ENCODE data around the gene PSMD2.

The PSMD2 gene

GRCh38 chr3:184352897-184353545 lies 54.0 kb downstream of the PSMD2 start:
- H3K27me3 ChIP-seq (ENCODE audit: insufficient read depth, low read length) = no peaks in the 10 kb centered on the region
- peaks cover 68% of the 10 kb centered on the region for H3K36me3 ChIP-seq (ENCODE audit: insufficient read depth, low read length)
- H2AFZ ChIP-seq (ENCODE audit: low read depth, low read length) = no peak overlapping the region
- no peaks in the 10 kb centered on the region for H3K9me3 ChIP-seq (ENCODE audit: low read length)
- H3K4me1 ChIP-seq (ENCODE audit: insufficient read depth, low read length) = no peaks in the 10 kb centered on the region
- H3K4me3 ChIP-seq (ENCODE audit: low read length) = no peak overlapping the region

DNA sequence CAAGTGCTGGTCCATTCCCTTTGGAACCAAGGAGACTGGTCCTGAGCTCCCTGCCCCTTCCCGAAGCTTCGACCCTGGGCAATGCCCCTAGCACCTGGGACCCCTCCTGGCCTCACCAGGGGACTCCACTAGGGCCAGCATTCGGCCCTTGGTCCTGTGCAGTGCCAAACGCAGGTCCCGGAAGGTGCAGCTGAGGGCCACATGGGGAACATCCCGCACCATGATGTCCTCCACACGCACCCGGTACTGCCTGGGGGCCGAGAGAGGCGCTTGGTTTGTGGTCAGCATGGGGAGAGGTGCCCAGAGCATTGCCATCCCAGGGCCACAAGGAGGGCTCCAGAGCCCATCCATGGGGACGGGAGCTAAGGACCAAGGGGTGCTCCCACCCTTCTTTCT lies 54.5 kb downstream of the PSMD2 start:
- Histone ChIP-seq H3K9me3 (ENCODE audit: low read length) (no peaks in the 10 kb centered on the region), H3K36me3 (ENCODE audit: insufficient read depth, low read length) (peaks cover 73% of the 10 kb centered on the region), H3K4me3 (ENCODE audit: low read length) (no peak overlapping the region), H2AFZ (ENCODE audit: low read depth, low read length) (no peak overlapping the region), H3K4me1 (ENCODE audit: insufficient read depth, low read length) (no peaks in the 10 kb centered on the region), H3K27me3 (ENCODE audit: insufficient read depth, low read length) (no peaks in the 10 kb centered on the region)

GRCh38 chr3:184354121-184354728 lies 55.2 kb downstream of the PSMD2 start:
- H3K9me3 ChIP-seq (ENCODE audit: low read length) = no peaks in the 10 kb centered on the region

GRCh38 chr3:184354754-184355153 lies 55.7 kb downstream of the PSMD2 start:
- H2AFZ ChIP-seq (ENCODE audit: low read depth, low read length) = no peak overlapping the region
- peaks cover 72% of the 10 kb centered on the region for H3K36me3 ChIP-seq (ENCODE audit: insufficient read depth, low read length)

More at GRCh38 chr3:184354121-184354728, 55.2 kb downstream of the PSMD2 start:
- Histone ChIP-seq H2AFZ (ENCODE audit: low read depth, low read length) (no peak overlapping the region), H3K4me1 (ENCODE audit: insufficient read depth, low read length) (peaks cover 3% of the 10 kb centered on the region), H3K4me3 (ENCODE audit: low read length) (no peak overlapping the region), H3K27me3 (ENCODE audit: insufficient read depth, low read length) (no peaks in the 10 kb centered on the region), H3K36me3 (ENCODE audit: insufficient read depth, low read length) (peaks cover 75% of the 10 kb centered on the region)

DNA sequence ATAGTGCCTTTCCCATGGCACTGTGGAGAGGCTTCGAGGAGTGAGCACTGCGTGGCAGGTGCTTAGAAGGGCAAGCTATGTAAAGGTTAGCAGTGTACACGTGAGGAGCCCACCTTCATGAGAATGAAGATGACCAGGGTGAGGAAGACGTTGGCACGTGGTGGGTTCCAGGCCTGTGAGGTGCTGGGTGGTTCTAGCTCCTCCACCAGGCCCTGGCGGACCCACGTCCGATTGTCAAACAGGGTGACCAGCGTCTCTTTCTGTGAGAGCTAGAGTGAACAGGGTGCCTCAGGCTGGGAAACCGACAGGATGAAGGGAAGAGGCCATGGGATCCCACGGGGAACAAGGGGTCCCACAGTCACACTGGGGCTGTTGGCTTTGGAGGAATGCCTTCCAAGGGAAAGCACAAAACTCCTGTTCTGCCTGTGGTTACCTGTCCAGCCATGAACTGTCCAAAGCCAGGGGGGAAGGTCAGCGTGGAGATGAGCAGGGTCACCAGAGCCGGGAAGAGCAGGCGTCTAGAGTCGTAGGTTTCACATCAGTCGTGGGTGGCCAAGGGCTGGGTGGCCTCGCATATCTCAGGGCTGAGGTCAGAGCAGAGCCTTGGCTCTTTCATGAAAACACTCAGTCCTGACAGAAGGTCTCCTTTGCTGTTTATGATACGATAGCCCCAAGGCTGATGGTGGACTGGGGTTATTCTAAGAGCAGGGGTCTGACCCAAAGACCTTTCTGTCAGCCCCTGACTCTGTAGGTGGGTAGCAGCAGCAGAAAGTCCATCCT lies 56.4 kb downstream of the PSMD2 start:
- Histone ChIP-seq H3K36me3 (ENCODE audit: insufficient read depth, low read length) (peaks cover 71% of the 10 kb centered on the region), H2AFZ (ENCODE audit: low read depth, low read length) (no peak overlapping the region), H3K4me3 (ENCODE audit: low read length) (no peak overlapping the region), H3K27me3 (ENCODE audit: insufficient read depth, low read length) (no peaks in the 10 kb centered on the region), H3K4me1 (ENCODE audit: insufficient read depth, low read length) (peaks cover 13% of the 10 kb centered on the region), H3K9me3 (ENCODE audit: low read length) (no peaks in the 10 kb centered on the region)

More at GRCh38 chr3:184354754-184355153, 55.7 kb downstream of the PSMD2 start:
- Histone ChIP-seq H3K4me3 (ENCODE audit: low read length) (no peak overlapping the region), H3K27me3 (ENCODE audit: insufficient read depth, low read length) (no peaks in the 10 kb centered on the region), H3K4me1 (ENCODE audit: insufficient read depth, low read length) (peaks cover 6% of the 10 kb centered on the region), H3K9me3 (ENCODE audit: low read length) (no peaks in the 10 kb centered on the region)

DNA sequence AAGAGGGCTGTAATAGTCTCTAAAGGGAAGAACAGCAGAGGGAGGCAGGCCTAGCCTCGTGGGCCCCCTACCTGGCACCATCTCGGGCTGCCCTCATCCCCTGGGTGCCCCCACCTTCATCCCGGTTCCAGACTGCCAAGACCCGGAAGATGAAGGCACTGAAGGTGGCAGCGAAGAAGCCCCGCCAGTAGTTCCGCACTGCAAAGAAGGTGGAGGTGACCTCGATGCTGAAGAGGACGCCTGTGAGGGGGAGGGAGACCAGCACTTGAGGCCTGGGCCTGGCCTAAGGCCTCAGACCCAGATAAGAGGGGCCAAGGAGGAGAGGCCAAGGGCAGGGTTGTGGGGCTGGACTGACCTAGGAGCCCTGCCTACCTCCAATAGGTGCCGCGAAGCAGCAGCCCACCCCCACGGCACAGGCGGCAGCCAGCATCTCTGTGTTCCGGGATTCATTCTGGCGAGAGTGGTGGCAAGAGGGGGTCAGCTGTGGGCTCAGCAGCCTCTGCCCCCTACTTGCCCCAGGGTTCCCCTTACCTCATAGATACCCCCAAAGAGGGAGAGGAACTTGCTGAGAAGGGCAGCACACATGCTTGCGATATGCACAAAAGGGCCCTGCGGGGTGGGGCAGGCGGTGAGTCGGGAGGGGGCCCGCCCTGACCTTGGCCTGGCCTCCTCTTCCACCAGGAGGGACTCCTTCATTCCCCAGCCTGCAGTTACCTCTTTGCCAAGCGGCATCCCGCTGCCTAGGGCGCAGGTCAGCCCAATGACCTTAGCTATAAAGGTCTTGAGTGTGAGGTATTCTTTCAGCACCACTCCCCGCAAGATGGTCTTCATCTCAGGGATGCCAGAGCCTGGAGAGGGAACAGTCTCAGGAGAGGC lies 58.4 kb downstream of the PSMD2 start:
- Histone ChIP-seq H3K4me3 (ENCODE audit: low read length) (no peak overlapping the region), H3K9me3 (ENCODE audit: low read length) (no peaks in the 10 kb centered on the region), H3K36me3 (ENCODE audit: insufficient read depth, low read length) (peaks cover 52% of the 10 kb centered on the region), H3K4me1 (ENCODE audit: insufficient read depth, low read length) (peaks cover 19% of the 10 kb centered on the region), H3K27me3 (ENCODE audit: insufficient read depth, low read length) (no peaks in the 10 kb centered on the region), H2AFZ (ENCODE audit: low read depth, low read length) (no peak overlapping the region)

GRCh38 chr3:184358124-184358767 lies 59.2 kb downstream of the PSMD2 start:
- Histone ChIP-seq H3K4me1 (ENCODE audit: insufficient read depth, low read length) (peaks cover 19% of the 10 kb centered on the region), H2AFZ (ENCODE audit: low read depth, low read length) (no peak overlapping the region), H3K9me3 (ENCODE audit: low read length) (no peaks in the 10 kb centered on the region), H3K27me3 (ENCODE audit: insufficient read depth, low read length) (no peaks in the 10 kb centered on the region), H3K4me3 (ENCODE audit: low read length) (no peak overlapping the region), H3K36me3 (ENCODE audit: insufficient read depth, low read length) (peaks cover 44% of the 10 kb centered on the region)

All from neuron (in vitro differentiated cells).